CD14-positive monocyte (primary cell): ENCODE results near the gene SETBP1. TPM values are rescaled to one million over a fixed set of nuclear protein-coding genes. Genes with fewer than 3 reads are reported as not detected.

Experiments used
- DNase-seq, 3 donors: peaks; one replicate each; pipeline ENCODE4 v3.0.0-alpha.2; 2011 to 2022
- H2AFZ ChIP-seq: 2 replicates; pipeline ENCODE4 v1.6.0; 2012; ENCODE audit warnings: mild to moderate bottlenecking, low read depth, low read length, inconsistent platforms; ENCODE audit not compliant: insufficient read depth, poor library complexity, severe bottlenecking
- H3K27ac ChIP-seq, 2 donors: 1 replicate in 1 of 2; 2 replicates in 1 of 2; pipeline ENCODE4 v1.5.1; 2012 to 2013; ENCODE audit warnings: low read length in 2 of 2, control low read depth in 1 of 2, inconsistent platforms in 1 of 2, low read depth in 1 of 2, mild to moderate bottlenecking in 1 of 2
- H3K27me3 ChIP-seq, 2 donors: one replicate each; pipeline versions ENCODE4 v1.6.0 to v1.6.1; 2011 to 2013; ENCODE audit warnings: low read length in 2 of 2; ENCODE audit not compliant: control insufficient read depth in 2 of 2, insufficient read depth in 2 of 2
- H3K36me3 ChIP-seq, 2 donors: replicated peaks in 1 of 2; 1 replicate in 1 of 2; 2 replicates in 1 of 2; pipeline versions ENCODE4 v1.5.1 to v1.6.1; 2012 to 2013; ENCODE audit warnings: low read length in 2 of 2, control low read depth in 1 of 2, inconsistent platforms in 1 of 2, mild to moderate bottlenecking in 1 of 2; ENCODE audit not compliant: insufficient read depth in 2 of 2, control insufficient read depth in 1 of 2
- H3K4me1 ChIP-seq, 2 donors: 1 replicate in 1 of 2; 2 replicates in 1 of 2; pipeline versions ENCODE4 v1.5.1 to v1.6.1; 2012 to 2013; ENCODE audit warnings: low read length in 2 of 2, control low read depth in 1 of 2, inconsistent platforms in 1 of 2, mild to moderate bottlenecking in 1 of 2, moderate library complexity in 1 of 2; ENCODE audit not compliant: insufficient read depth in 2 of 2, control insufficient read depth in 1 of 2
- H3K4me2 ChIP-seq: replicated peaks from 2 replicates; pipeline ENCODE3; 2012; ENCODE audit warnings: low read length, moderate library complexity, mild to moderate bottlenecking; ENCODE audit not compliant: poor library complexity, severe bottlenecking; ENCODE audit errors: extremely low read depth
- H3K4me3 ChIP-seq, 3 experiments: fragments of 200-600 bp in 1 of 3; sonication (generic) in 1 of 3; replicated peaks in 1 of 3; 1 replicate in 2 of 3; 2 replicates in 1 of 3; pipeline ENCODE4 v1.5.1; 2011 to 2013; ENCODE audit warnings: low read length in 3 of 3, mild to moderate bottlenecking in 3 of 3, control low read depth in 2 of 3, low read depth in 2 of 3, inconsistent platforms in 1 of 3, moderate library complexity in 1 of 3
- H3K79me2 ChIP-seq: 2 replicates; pipeline ENCODE4 v1.6.0; 2012; ENCODE audit warnings: mild to moderate bottlenecking, control low read depth, inconsistent platforms, low read length, moderate library complexity; ENCODE audit not compliant: insufficient read depth
- H3K9ac ChIP-seq: 2 replicates; pipeline ENCODE4 v1.6.0; 2017; ENCODE audit warnings: low read length, mild to moderate bottlenecking; ENCODE audit not compliant: insufficient read depth, poor library complexity, severe bottlenecking
- H3K9me3 ChIP-seq, 2 donors: replicated peaks in 1 of 2; 1 replicate in 1 of 2; 2 replicates in 1 of 2; pipeline versions ENCODE4 v1.5.1 to v1.6.1; 2012 to 2013; ENCODE audit warnings: low read length in 2 of 2, control low read depth in 1 of 2; ENCODE audit not compliant: control insufficient read depth in 1 of 2, insufficient read depth in 1 of 2
- H4K20me1 ChIP-seq: 2 replicates; pipeline ENCODE4 v1.6.0; 2012; ENCODE audit warnings: mild to moderate bottlenecking, low read length, control low read depth, moderate library complexity; ENCODE audit not compliant: insufficient read depth
- H3K27ac Mint-ChIP-seq, 7 donors: one replicate each; pipeline ENCODE4 v1.8.0; 2020; ENCODE audit warnings: mild to moderate bottlenecking in 7 of 7, mixed read lengths in 7 of 7, moderate library complexity in 6 of 7, inconsistent platforms in 2 of 7
- H3K27me3 Mint-ChIP-seq, 3 donors: one replicate each; pipeline ENCODE4 v1.8.0; 2021 to 2022; ENCODE audit warnings: low read depth in 3 of 3, mild to moderate bottlenecking in 3 of 3, mixed read lengths in 3 of 3, moderate library complexity in 3 of 3, inconsistent platforms in 1 of 3
- H3K36me3 Mint-ChIP-seq, 2 donors: one replicate each; pipeline ENCODE4 v1.8.0; 2020; ENCODE audit warnings: mixed read lengths in 2 of 2, inconsistent platforms in 1 of 2, mild to moderate bottlenecking in 1 of 2
- H3K4me1 Mint-ChIP-seq: one replicate; pipeline ENCODE4 v1.8.0; 2020; ENCODE audit warnings: mild to moderate bottlenecking, mixed read lengths
- H3K4me3 Mint-ChIP-seq, 2 donors: one replicate each; pipeline ENCODE4 v1.8.0; 2020; ENCODE audit warnings: mild to moderate bottlenecking in 2 of 2, mixed read lengths in 2 of 2, moderate library complexity in 1 of 2
- H3K9me3 Mint-ChIP-seq, 7 donors: one replicate each; pipeline ENCODE4 v1.8.0; 2020 to 2022; ENCODE audit warnings: mixed read lengths in 7 of 7, mild to moderate bottlenecking in 6 of 7, moderate library complexity in 6 of 7, inconsistent platforms in 2 of 7
- CTCF ChIP-seq: fragments of 200-600 bp; IDR thresholded peaks from one replicate; pipeline ENCODE4 v1.8.0; 2022; ENCODE audit warnings: antibody characterized with exemption, mild to moderate bottlenecking
- WGBS: methylation state at CpG from one replicate; pipeline ENCODE4 v1.1.5; 2013; ENCODE audit warnings: missing lambda C conversion rate; ENCODE audit not compliant: insufficient coverage; 5-methylcytosine and 5-hydroxymethylcytosine counted together
- intact Hi-C, 2 donors: fragments of 100-400 bp; cut with micrococcal nuclease; formaldehyde crosslinking; loops; one replicate each; pipeline versions ENCODE4 v1.15.0 to v1.15.1; 2023
- polyA plus RNA-seq, 3 donors: library from polyadenylated mRNA; depleted of rRNA in 1 of 3; unstranded in 2 of 3; stranded (reverse) in 1 of 3; fragments of 300-500 nt in 2 of 3; fragments of >200 nt in 1 of 3; fragmentation: Illumina TruSeq in 2 of 3; gene quantifications; 1 replicate in 2 of 3; 2 replicates in 1 of 3; pipeline ENCODE4 v1.2.3, GENCODE V29; 2012 to 2021

The SETBP1 gene
- polyA plus RNA-seq, 3 donors, result 0.01 to 1.2 TPM; not detected in 1

GRCh38 chr18:45044787-45045186 is 364.1 kb downstream of the SETBP1 start:
- H3K9ac ChIP-seq, result no peak overlapping the region
- WGBS, result 90% methylated on average over 5 of the region's 7 CpGs
- Mint-ChIP-seq H3K27me3 (peaks cover 2 to 3% (median 3%) of the 10 kb centered on the region in 3 donors), H3K4me1 (peaks cover 16% of the 10 kb centered on the region), H3K4me3 (no peak overlapping the region), H3K27ac (no peak overlapping the region), H3K36me3 (no peaks in the 10 kb centered on the region), H3K9me3 (peaks cover 0 to 7% (median 0%) of the 10 kb centered on the region in 7 donors)
- no peak overlapping the region for H2AFZ ChIP-seq
- intact Hi-C loops, result loop anchor here in 1 of 2 donors (10.0 kb wide), 1 partner anchor 60 kb away; no protein-coding TSS in a partner anchor
- no peak overlapping the region for H3K4me3 ChIP-seq
- H3K4me2 ChIP-seq, result no peak overlapping the region
- no peaks in the 10 kb centered on the region for H3K9me3 ChIP-seq
- H4K20me1 ChIP-seq, result no peaks in the 10 kb centered on the region
- no peak for DNase-seq
- H3K4me1 ChIP-seq, result peaks cover 8% of the 10 kb centered on the region in 2 donors
- no peak overlapping the region for H3K27ac ChIP-seq
- H3K79me2 ChIP-seq, result no peaks in the 10 kb centered on the region
- H3K27me3 ChIP-seq, result no peaks in the 10 kb centered on the region
- TF ChIP-seq CTCF, result no peak
- H3K36me3 ChIP-seq, result no peaks in the 10 kb centered on the region

- WGBS, result no CpG with 5 or more reads among the region's 3 CpGs
- Mint-ChIP-seq H3K4me1 (peaks cover 19% of the 10 kb centered on the region), H3K36me3 (no peaks in the 10 kb centered on the region), H3K27me3 (peaks cover 0 to 3% (median 2%) of the 10 kb centered on the region in 3 donors), H3K4me3 (no peak overlapping the region), H3K27ac (no peak overlapping the region), H3K9me3 (peaks cover 0 to 7% (median 0%) of the 10 kb centered on the region in 7 donors)
- Histone ChIP-seq H2AFZ (no peak overlapping the region), H3K79me2 (no peaks in the 10 kb centered on the region), H3K36me3 (no peaks in the 10 kb centered on the region), H3K27ac (no peak overlapping the region), H3K4me1 (peaks cover 12% of the 10 kb centered on the region in 2 donors), H3K4me2 (no peak overlapping the region), H4K20me1 (no peaks in the 10 kb centered on the region), H3K27me3 (no peaks in the 10 kb centered on the region), H3K4me3 (no peak overlapping the region), H3K9ac (no peak overlapping the region), H3K9me3 (no peaks in the 10 kb centered on the region)
- DNase-seq, result no peak
- no peak for TF ChIP-seq CTCF
- intact Hi-C loops, result loop anchor here in 1 of 2 donors (10.0 kb wide), 1 partner anchor 59 kb away; no protein-coding TSS in a partner anchor
Observed at GRCh38 chr18:45046228-45046627, 365.5 kb downstream of the SETBP1 start.
